Stimulated activated CD8-positive, alpha-beta memory T cell treated with anti-CD3 and anti-CD28 coated beads, Interleukin-15, amount 100 ng/mL, for 48 hours (primary cell): ENCODE results near the gene ARSB.
A peak's percentile ranks its signal among the peaks of the same experiment; 100 is the strongest.

Experiments
- DNase-seq, 2 donors: peaks; one replicate each; pipeline ENCODE4 v3.0.0-alpha.2; 2020; ENCODE audit warnings: low read depth in 2 of 2

ARSB gene

DNA sequence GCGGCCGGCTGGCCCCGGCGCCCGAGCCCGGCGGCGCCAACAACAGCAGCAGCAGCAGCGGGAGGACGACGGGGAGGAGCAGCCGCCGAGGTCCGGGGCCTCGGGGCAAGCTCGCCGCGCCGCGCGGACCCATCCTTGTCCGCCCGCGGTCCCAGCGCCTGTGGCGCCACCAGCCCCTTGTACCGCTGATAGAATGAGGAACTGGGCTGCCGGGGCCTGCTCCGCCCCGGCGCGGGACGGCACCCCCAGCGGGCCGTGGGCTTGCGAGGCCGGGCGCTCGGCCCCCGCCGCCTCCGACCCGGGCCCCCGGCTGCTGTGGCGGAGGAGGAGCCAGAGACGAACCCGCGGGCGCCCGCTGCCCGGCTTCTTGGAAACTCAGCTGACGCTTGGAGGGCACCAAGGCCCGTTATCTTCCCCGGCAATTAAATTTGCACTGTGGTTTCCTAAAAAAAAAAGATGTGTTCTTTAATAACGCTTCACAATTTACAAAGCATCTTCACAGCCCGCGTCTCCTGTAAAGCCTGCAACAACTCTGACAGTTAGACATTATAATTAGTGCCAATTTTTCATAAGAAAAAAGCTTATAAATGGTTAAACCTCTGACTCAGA, at the start of gene ARSB:
ARSB (minus strand) TSS at position 195 of the 609 bp plus-strand sequence; CDS start at position 133, 62 bp downstream.
- peak; percentile 39 to 65 for DNase-seq

DNA sequence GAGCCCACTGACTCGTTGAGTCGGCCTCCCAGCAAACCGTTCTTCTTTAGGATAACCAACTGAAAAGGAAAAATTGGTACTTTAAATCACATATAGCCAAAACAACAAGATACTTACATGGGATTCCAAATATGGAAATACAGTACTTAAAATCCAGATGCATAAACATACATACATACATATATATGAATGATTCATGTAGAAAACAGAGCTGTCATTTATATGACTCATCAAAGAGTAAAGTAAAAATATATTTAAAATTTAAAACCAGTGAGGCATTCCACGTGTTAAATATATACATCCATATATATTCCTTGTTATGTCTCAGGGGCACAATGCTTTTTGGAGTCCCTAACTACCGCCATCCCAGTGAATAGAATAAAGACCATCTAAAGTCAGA, 47.7 kb upstream of the ARSB start:
- no peak for DNase-seq

DNA sequence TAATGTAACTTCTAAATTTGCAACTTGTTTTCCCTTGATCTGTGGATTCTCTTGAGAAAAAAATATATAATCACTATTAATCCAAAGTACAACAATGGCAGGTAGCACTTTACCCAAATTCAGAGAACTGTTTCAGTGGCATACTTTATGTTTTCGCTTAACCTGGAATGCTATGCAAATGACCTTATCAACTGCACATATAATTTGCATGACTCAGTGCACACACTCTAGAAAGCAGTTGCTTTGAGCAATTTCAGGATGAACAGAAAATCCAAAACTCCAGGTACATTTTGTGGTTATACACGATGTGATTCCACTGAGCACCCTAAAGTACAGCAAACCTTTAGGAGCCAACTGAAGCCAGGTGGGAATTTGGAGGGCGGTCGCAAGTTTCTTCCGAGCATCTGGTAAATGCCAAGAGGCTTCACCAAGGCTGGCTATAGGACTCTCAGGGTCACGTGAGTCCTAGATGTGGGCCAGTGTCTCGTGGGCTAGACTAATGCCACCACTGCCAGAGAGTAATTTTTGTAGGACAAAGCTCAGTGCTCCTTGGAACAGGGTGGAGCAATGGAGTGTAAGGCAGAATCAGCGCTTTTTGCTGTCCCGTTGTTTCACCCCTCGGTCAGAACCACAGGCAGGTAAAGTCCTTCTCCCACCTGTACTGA, 47.1 kb upstream of the ARSB start:
- DNase-seq = no peak

DNA sequence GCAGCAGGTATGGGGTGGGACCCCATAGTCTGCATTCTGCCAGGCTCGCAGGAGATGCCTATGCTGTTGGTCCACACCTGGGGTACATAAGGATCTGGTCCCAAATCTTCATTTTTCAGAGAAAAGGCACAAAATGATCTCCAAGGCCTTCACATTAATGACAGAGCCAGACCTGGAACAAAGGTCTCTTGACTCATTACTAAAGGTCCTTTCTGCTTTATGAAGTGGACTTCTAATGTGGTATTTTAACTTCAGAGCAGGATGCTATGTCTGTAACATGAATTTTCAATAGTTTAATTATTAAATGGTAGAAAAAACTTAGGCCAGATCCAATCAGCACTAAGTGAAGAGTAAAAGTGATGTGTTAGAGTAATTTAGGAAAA, 46.4 kb upstream of the ARSB start:
- DNase-seq = no peak

DNA sequence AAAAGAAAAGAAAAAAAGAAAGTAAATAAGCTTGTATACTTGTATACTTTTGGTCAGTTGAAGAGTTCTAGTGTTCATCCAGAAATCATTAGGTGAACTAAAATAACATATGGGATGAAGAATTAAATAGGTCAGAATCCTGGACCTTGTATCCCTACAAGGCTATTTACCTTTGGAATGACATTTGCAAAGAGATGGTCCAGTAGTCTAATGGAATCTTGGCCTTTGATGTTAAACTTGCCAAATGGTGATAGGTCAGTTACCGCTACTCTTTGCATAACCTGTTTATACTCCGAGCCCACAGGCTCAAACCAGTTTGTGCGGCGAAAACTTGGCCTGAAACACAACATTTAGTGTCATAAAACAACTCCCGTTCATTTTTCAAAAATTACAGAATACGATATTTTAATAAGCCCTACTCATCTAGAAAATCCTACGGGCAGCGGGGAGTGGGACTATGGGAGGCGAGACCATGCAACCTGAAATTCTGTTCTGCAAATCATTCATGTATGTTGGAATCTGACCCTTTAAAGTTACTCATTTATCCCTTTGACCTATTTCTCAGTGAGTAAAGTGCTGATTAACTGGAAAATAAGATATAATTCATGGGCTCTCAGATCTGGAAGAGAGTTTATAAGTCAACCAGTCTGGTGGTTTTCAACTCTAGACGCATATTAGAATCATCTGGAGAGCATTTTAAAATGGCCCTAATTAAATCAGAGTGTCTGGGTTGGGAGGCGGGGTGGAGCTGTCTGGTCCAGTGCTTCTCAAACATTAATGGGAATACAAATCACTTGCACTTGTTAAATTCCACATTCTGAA, 45.8 kb upstream of the ARSB start:
- DNase-seq = no peak

DNA sequence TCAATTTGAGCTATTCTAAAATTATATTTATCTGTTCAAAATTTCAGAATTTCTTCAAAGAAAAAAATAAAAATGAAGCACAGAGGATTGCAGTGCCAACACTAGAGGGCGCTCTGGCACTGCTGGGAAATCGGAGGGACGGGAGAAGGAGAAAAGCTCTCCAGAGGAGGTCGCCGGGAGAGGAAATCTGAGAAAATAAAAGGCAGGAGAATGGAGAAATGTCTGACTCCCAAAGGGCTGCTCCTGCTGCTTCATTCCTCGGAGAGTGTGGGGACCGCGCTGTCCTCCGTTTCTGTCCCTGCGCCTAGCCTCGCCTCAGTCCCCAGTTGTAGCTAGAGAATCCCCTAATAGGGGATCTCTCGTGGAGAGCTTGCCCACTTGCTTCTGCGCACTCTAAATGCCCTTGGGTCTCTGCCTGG, 40.0 kb upstream of the ARSB start:
- DNase-seq = peak; percentile 4 to 6

DNA sequence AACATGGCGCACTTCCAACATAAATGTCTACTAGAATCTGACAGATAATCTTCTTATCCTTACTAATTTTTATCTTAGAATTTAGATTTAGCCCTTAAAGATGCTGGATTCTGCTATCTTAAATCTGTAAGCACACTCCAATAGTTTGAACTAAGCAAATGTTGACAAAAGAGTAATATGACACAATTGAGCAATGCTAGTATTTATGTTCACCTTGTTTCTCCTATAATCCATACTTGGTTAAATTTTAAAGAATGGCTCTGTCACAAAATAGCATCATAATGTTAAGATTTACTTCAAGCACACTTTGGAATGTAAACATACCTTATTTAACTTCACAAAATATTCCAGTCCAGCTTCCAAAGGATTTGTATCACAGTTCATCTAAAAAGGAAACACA, 38.8 kb upstream of the ARSB start:
- no peak for DNase-seq

DNA sequence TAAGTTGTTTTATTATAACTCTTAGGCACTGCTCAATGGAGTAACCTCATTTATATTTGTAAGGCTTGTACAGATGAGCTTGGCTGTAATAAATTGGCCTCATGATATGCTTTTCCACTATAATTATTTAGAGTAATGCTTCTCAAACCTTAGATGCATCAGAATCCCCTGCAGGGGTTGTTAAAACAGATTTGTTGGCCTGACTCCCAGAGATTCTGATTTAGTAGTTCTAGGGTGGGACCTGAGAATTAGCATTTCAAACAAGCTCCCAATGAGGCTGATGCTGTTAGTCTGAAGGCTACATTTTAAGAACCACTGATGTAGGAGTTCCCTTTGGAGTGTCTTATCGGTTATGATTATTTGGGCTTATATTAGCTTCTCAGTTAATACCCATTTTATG, 38.2 kb upstream of the ARSB start:
- no peak for DNase-seq

DNA sequence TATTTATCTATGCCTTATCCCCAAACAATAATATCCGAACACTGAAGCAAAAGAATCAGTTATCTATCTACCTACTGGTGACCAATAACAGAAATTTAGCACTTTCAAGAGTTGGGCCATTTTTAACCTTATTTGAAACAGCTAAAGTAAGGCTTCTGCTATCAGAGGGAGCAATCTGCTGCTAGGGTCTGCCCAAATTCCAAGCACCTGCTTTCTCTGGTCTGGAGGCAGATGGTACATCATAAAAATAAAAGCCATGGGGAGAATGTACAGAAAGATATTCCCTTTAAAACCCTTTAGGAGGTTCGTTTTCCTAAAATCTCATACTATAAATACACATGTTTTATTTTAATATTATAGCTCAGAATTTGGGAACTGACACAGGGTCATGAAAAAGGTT, 37.7 kb upstream of the ARSB start:
- no peak for DNase-seq

DNA sequence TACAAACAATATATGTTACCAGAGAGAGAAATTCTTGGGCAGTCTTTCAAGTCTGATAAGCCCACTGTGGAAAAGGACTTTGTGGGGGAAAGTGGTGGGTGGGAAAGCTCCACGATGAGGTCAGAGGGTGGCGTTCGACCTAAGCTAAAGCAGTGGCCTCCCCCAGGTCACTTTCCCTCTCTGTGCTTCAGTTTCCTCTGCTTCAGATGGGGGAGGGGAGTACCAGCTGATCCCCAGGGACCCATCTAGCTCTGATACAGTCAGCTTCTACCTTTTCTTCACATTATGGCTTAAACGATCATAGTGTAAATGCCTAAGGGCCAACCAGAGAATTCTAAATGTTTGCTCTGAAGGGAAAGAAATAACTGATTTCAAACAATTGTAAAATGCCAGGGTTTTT, 36.6 kb upstream of the ARSB start:
- no peak for DNase-seq

DNA sequence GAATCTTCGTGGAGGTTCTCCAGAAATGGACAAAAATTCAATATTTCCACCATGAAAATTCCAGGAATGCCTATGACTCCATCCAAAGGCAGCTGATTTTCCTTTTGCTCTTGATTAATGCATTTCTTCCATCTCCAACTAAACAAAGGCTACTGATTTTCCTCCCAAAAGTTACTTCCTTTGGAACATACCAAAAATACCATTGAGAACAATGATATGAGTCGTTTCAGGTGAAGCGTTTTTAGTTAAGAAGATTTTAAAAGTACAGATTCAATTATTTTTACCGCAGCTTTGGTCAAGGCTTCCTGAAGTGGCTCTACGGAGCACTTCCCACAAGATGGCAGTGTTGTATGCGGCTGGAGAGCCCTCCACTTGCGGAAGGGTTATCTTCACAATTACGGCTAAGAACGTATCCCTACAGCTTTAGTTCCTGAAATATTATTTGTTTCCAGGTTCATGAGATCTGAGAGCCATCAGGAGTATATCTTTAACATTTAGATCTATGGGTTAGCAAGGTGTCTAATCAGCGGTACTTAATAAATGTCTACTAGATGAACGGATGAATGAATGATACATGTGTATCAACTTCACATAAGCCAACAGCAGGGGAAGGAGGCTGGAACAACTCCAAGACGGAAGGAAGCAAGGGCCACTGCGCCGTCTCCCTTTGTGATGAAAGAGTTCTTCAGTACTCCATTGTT, 35.9 kb upstream of the ARSB start:
- DNase-seq = peak; percentile 9 to 14

DNA sequence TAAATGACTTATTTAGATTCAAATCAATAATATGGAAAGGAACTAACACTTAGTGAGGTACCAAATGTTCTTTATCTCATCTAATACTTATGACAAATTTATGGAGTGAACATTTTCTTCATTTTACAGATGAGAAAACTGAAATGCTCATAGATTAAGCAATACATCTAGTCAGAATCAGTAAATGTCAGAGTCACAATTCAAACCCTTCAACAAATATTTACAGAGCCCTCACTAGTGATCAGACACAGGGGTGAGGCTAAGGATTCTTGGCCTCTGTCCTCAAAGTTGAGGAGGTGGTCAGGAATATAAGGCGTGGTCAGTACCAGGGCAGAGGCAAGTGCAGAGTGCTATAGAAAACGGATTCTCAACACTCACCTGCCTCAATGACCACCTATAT, 29.5 kb upstream of the ARSB start:
- no peak for DNase-seq

DNA sequence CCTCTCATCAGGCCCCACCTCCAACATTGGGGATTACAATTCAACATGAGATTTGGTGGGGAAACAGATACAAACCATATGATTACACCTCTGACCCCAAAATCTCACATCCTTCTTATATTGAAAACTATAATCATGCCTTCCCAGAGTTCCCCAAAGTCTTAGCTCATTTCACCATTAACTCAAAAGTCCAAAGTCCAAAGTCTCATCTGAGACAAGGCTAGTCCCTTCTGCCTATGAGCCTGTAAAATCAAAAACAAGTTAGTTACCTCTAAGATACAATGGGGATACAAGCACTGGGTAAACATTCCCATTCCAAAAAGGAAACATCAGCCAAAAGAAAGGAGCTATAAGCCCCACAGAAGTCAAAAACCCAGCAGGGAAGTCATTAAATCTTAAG, 26.8 kb upstream of the ARSB start:
- no peak for DNase-seq

DNA sequence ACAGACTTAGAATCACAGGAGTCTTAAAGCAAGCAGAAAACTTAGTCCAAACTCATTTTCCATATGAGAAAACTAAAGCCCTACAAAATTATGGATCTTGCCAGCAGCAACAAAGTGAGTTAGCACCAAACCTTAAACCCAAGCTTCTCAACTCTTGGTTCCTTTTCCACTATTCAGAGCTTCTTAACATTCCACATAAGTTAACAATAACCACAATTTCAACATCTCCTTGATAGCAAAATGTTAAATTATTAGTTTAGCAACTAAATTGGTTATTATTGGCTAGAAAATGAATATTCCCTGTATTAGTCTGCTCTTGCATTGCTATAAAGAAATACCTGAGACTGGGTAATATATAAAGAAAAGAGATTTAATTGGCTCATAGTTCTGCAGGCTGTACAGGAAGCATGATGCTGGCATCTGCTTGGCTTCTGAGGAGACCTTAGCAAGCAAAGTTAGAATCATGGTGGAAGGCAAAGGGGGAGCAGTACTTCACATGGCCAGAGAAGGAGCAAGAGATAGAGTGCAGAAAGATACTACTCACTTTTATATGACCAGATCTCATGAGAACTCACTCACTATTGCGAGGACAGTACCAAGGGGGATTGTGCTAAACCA, 26.2 kb upstream of the ARSB start:
- no peak for DNase-seq

DNA sequence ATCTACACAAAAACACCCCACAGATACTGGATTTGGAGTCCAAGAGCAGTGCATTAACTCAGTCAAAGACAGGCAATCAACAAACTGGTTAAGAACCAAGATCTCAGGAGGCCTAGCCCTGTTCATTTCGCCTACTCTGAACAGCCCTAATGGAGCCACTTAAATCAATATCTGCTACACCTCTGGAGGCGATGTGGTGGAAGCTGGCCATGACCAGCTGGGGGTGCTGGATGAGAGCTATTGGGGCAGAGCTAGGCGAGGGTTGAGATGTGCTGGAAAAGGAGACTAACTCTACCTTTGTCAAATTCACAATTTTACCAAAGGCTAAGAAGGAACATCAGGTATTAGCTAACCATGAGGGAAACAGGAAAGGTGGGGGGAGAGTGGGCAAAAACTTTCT, 23.3 kb upstream of the ARSB start:
- DNase-seq = no peak

DNA sequence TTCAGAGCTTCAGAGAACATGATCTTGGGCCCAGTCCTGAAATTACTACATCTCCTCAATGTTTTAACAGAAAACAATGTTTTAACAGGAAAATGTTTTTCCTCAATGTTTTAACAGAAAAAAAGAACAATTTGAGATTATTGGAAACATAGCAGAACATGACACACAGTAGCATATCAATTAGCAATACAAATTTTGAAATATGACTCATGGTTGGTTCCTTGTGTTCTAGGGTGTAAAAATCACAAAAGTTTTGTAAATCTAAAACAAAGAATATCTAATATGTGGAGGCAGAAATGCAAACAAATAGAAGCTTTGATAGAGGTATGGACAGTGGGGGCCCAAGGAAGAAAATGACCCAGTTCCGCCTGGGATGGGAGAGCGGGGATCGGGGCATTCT, 22.8 kb upstream of the ARSB start:
- no peak for DNase-seq

DNA sequence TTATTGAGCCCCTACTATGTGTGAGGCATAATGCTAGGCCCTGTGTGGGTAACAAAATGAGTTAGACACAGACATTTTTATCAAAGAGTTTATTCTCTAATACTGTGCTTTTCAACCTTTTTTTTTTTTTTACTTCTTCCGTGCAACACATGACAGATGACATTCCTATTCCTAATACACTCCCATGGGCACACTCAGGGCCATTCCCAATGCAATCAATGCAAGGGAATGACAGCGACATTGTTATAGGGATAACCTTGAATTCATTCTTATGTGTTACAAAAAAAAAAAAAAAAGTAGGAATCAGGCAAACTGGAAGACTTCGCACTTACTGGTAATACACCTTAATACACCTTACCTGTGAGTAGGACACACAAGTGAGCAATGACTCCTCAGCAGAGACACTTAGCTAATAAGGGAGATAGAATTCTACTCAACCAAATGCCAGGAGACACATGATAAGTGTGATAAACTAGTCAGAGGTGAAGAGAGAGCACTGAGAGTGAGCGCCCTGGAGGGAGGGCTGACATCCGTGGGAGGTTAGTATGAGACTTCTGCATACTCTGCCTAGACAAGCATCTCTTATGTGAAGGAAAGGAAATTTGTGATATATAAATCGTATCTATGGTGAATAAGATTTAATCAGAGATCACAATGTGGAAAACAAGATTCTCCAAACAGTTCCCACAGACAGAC, 21.0 kb upstream of the ARSB start:
- no peak for DNase-seq

DNA sequence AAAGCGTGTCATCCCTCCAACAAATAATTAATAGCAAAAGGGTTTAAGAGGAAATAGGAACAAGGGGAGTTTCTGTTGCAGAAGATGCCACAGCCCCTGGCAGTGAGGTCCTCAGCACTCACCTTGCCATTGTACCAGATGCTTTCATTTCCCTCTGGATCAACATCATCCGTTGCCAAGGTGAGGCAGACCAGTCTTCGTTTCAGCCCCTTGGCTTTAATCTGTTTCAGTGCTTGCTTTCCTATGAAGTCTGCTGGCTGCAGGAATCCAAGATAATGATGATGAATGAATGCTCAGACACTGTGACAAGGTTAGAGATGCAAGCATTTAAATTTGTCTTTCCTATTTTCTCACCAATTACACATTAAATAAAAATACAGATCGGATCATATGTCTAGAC, 20.0 kb upstream of the ARSB start:
- no peak for DNase-seq

DNA sequence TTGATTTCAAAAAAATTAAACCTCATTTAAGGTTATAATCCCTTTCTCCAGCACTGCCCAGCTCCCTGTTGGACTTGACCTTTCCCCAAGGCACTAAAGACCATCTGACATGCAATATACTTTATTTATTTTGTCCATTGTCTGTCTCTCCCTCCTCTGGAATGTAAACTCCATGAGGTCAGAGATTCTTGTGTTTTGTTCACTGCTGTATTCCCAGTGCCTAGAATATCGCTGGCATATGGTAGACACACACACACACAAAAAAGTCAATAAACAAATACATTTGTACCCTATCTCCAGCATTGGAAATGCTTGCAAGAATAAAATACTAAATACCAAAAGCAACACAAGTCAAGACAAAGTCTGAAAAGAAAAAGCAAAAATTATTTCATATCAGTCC, 17.3 kb upstream of the ARSB start:
- no peak for DNase-seq

DNA sequence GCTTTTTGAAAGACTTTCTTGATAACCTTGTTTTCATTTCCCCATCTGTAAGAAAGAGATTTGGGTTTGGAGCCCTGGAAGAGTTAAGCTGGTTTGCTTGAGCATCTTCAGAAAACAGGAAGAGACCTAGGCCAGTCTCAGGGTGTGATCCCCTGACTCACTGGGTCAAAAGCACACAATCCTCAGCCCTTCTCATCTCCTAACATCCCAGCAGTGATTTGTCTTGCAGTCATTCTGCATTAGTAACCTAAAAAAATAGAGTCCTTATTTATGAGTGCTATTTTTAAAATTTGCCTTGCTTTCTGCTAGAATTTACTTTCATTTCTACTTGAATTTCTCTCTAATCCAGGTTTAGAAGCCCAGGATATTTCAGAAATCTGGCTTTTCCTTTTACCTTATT, 16.4 kb upstream of the ARSB start:
- no peak for DNase-seq

DNA sequence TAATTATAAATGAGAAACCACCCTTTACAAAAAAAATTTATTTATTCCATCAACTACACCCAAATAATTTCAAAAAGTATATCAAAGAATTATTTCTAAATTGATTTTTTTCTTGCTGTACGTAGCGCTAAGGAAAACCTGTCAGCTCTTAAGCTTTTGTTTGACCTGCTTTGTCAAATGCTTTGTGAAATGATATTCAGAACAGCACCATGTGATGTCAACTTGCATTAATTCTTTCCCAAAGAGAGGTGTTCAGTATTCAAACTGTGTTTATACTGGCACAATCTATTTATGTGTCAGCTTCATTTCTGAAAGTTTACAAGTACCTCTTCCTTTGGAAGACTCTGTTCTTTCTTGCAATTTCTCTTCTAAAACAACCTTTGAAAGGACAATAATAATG, 12.0 kb upstream of the ARSB start:
- DNase-seq = no peak
